HG03196 (cell line): ENCODE results near the gene MLN.
"Not testable (repeated sequence)": the region's sequence is repeated elsewhere in the genome, so short reads cannot be mapped to it uniquely, and the experiment has no call there.

ENCODE experiments used
- ATAC-seq: cut with Tn5 transposase; IDR thresholded peaks from one replicate; pipeline ENCODE4 v1.9.1; 2021; ENCODE audit not compliant: unreplicated experiment

Gene MLN

GRCh38 chr6:33836806-33837469 lies 33.1 kb upstream of the MLN start:
- ATAC-seq, result no peak

- ATAC-seq, result no peak
Observed at GRCh38 chr6:33834401-33835392, 30.9 kb upstream of the MLN start.

DNA sequence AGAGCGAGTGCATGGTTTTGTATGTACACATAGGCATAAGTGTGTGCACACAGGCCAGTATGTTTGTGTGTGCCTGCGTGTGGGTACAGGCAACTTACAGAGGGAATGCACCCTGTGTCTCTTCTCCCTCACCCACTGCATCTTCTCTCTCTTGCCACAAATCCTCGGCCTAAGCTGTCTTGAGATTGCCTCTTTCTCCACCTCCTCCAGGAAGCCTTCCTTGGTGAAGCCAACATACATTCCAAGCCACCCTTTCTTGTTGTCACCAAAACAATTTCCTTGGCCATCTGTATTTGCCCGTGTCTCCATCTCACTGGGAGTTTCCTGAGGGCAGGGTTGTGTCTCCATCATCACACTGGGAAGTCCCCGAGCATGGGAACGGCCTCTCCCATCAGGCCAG lies 29.8 kb upstream of the MLN start:
- ATAC-seq, result no peak

DNA sequence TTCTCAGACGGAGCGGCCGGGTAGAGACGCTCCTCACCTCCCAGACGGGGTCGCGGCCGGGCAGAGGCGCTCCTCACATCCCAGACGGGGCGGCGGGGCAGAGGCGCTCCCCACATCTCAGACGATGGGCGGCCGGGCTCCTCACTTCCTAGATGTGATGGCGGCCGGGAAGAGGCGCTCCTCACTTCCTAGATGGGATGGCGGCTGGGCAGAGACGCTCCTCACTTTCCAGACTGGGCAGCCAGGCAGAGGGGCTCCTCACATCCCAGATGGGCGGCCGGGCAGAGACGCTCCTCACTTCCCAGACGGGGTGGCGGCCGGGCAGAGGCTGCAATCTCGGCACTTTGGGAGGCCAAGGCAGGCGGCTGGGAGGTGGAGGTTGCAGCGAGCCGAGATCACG lies 29.0 kb upstream of the MLN start:
- ATAC-seq, result not testable (repeated sequence)

GRCh38 chr6:33831725-33832124 lies 27.9 kb upstream of the MLN start:
- ATAC-seq, result not testable (repeated sequence)

DNA sequence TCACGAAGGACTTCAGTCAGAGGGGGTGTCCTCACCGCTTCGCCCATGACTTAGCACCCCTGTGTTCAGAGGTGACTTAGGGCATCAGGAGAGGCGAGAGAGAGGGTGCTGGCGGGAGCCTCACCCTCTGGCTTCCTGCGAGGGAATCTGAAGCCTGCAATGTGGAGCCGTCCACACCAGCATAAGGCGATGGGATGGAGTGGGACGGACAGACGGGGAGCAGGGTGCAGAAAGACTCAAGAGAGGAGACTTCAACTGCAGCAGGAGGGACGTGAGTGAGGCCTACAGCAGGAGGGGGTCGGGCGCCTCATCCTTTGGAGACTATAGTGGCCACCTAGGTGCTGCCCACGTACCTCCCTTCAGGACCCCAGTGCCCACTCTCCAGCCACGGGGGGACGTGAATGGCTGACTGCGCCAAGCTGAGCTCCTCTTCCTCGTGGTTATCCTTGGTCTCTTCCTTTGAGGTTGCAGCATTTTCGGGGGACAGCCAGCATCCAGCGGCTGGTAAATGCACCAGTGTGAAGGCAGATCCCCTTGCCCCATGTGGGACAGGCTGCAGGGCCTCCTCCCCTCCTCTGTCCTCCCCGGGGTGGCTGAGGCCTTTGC lies 26.9 kb upstream of the MLN start:
- no peak for ATAC-seq

DNA sequence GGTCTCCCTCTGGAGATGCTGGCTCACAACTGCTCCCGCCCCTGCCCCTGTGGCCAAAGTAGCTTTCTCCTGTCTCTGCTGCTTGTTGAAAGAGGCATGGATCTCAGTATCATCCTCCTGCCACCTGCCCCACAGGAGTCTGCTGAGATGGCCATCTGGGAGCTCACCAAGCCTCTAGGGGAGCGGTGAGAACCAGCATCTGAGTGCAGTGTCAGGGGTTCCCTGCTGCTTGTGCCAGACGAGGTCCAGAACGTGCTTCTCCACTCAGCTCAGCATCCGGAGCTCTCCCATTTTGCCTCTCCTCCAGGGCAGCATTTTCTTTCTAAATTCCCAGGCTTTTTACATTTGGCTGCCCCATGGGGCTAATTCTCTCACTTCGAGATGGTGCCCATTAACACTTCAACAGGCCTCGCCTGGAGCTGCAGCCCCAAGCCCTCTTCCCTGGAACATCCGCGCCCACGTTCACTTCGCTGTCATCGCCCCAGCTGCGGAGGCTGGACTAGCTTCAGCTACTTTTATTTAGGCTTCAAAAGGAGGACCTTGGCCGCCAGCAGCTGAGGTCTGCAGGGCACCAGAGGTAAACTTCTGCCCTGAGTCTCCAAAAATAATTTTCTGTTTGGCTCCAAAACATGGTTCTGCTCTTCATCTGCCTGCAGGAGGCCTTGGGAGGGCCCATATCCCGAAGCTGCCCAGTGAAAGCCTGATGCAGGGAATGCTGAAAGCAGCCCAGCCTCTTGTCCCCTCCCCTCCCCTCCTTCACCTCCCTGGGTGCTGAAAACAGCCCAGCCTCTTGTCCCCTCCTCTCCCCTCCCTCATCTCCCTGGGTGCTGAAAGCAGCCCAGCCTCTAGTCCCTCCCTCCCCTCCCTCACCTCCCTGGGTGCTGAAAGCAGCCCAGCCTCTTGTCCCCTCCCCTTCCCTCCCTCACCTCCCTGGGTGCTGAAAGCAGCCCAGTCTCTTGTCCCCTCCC lies 25.2 kb upstream of the MLN start:
- no peak for ATAC-seq

GRCh38 chr6:33828452-33828763 lies 24.6 kb upstream of the MLN start:
- no peak for ATAC-seq

GRCh38 chr6:33827546-33828451 lies 24.0 kb upstream of the MLN start:
- no peak for ATAC-seq

GRCh38 chr6:33826537-33826936 lies 22.7 kb upstream of the MLN start:
- ATAC-seq, result no peak

- ATAC-seq, result no peak
Observed at GRCh38 chr6:33824461-33825154, 20.8 kb upstream of the MLN start.

GRCh38 chr6:33823806-33824205 lies 20.0 kb upstream of the MLN start:
- ATAC-seq, result no peak

GRCh38 chr6:33822575-33823395 lies 19.0 kb upstream of the MLN start:
- ATAC-seq, result no peak

DNA sequence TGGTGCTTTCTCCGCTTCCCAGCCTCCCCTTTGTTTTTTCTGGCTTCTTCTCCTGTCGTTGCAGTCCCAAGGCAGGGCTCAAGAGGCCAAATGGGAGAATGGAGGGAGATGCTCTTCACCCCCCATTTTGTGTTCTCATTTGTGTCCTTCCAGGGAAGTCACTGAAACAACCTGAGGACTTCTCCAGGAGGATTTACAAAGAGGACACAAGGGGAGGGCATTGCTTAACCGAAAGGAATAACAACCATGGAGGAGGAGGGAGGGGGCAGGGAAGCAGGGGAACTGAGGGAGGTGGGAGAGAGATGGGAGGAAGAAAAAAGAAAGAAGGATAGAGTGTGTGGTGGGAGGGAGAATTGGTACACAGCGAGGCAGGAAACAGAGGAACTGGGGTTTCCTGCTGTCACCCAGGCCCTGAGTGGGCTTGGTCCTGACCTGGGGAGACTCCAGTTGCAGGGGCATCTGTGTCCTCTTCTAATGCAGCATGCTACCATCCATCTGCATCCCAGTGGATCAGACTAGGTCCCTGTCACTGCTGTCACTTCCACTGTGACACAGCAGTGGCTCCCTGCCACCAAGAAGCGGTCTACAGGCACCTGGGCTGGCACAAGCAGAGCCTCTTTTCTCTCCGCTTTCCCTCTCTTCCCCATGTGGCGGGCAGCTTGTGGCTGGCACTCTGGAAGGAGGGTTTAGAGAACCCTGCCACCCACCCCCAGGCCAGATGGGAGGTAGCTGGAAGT lies 17.1 kb upstream of the MLN start:
- ATAC-seq, result no peak

DNA sequence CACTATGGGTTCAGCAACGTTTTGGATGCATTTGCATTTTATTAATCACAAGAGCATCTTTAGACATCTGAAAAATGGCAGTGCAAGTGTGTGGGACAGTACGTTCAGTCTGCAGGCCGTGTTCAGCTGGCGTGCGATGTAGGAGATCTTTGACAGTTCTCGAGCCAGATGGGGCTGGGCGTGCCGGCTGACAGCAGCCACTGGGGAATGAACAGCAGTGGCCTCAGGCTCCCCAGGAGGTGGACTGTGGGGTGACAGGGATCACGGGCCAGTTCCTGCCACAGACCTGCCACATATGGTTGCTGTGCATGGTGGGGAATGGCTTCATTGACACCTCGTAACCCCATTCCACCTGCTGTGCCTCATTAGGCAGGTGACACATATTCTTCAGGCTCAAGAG lies 16.4 kb upstream of the MLN start:
- no peak for ATAC-seq

- ATAC-seq, result no peak
Observed at GRCh38 chr6:33819021-33819420, 15.2 kb upstream of the MLN start.

DNA sequence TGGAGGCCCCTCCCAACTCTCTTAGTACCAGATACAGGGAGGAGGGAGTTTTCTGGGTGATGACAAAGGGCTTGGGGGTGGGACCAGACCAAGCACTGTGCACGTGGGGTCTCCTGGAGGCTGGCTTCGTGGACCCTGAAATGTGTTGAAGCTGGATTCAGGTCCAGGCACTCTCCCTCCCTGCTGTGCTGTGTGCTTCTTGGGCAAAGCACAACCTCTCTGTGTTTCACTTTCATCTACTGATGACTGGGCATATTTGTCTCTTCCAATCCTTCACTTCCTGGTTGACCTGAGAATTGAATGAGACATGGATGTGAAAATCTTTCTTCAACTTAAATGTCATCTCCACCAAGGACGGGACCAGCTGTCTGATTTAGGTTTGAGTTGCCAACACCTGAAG lies 14.5 kb upstream of the MLN start:
- ATAC-seq, result no peak

GRCh38 chr6:33817489-33817888 lies 13.7 kb upstream of the MLN start:
- no peak for ATAC-seq
